ENCODE results near the gene RASSF8.

DNA sequence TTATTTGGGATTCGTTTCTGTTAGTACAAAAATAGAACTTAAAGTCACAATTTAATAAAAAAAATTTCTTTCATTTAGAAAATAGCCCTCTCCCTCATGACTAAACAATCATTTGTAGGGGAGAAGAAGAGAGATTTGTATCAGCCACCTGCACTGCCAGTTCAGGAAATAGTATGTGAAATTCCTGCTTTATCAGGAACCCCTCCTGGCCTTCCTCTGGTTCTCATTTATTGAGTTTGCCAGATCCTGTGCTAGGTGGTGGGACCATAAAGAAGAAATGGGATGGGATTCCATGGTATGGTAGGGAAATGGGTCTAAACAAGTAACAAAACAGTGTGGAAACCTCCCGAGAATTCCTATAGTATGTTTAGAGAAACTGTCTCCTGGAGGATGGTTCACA lies 30.0 kb downstream of the RASSF8 start:
- TF ChIP-seq, protein P1, sequence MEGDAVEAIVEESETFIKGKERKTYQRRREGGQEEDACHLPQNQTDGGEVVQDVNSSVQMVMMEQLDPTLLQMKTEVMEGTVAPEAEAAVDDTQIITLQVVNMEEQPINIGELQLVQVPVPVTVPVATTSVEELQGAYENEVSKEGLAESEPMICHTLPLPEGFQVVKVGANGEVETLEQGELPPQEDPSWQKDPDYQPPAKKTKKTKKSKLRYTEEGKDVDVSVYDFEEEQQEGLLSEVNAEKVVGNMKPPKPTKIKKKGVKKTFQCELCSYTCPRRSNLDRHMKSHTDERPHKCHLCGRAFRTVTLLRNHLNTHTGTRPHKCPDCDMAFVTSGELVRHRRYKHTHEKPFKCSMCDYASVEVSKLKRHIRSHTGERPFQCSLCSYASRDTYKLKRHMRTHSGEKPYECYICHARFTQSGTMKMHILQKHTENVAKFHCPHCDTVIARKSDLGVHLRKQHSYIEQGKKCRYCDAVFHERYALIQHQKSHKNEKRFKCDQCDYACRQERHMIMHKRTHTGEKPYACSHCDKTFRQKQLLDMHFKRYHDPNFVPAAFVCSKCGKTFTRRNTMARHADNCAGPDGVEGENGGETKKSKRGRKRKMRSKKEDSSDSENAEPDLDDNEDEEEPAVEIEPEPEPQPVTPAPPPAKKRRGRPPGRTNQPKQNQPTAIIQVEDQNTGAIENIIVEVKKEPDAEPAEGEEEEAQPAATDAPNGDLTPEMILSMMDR (IDR thresholded peaks at IDR 0.05) = no peak
- TF ChIP-seq POLR2AphosphoS5 (IDR thresholded peaks at IDR 0.05) = no peak
